ENCODE measurements around the gene SEMA3B.
"Not testable (repeated sequence)": the region's sequence is repeated elsewhere in the genome, so short reads cannot be mapped to it uniquely, and the experiment has no call there.

The SEMA3B gene

GRCh38 chr3:50260027-50260941, 8.7 kb upstream of the SEMA3B start:
- peak; percentile 86 for DNase-seq

GRCh38 chr3:50260942-50261441, 8.0 kb upstream of the SEMA3B start:
- no peak for DNase-seq

- no peak for DNase-seq
These were observed 7.4 kb upstream of the SEMA3B start for GRCh38 chr3:50261505-50261904.

GRCh38 chr3:50262200-50262599, 6.7 kb upstream of the SEMA3B start:
- not testable (repeated sequence) for DNase-seq

GRCh38 chr3:50262778-50263177, 6.2 kb upstream of the SEMA3B start:
- DNase-seq: no peak

GRCh38 chr3:50263478-50264382, 5.2 kb upstream of the SEMA3B start:
- no peak for DNase-seq

- DNase-seq: peak; percentile 98
These were observed 4.5 kb upstream of the SEMA3B start for GRCh38 chr3:50264383-50264963.

GRCh38 chr3:50264964-50265485, 3.9 kb upstream of the SEMA3B start:
- DNase-seq: no peak

GRCh38 chr3:50265571-50265970, 3.4 kb upstream of the SEMA3B start:
- DNase-seq: no peak

GRCh38 chr3:50266017-50266416, 2.9 kb upstream of the SEMA3B start:
- DNase-seq: no peak

- DNase-seq: no peak
These were observed 2.1 kb upstream of the SEMA3B start for GRCh38 chr3:50266836-50267235.

GRCh38 chr3:50267280-50267913, 1.6 kb upstream of the SEMA3B start:
- no peak for DNase-seq

- no peak for DNase-seq
These were observed 671 bp upstream of the SEMA3B start for GRCh38 chr3:50268276-50268675.

- no peak for DNase-seq
These were observed 513 bp downstream of the SEMA3B start for GRCh38 chr3:50269460-50269859.

GRCh38 chr3:50269977-50270413, 1.0 kb downstream of the SEMA3B start:
- DNase-seq: no peak

- DNase-seq: no peak
These were observed 1.7 kb downstream of the SEMA3B start for GRCh38 chr3:50270422-50271224.

GRCh38 chr3:50271314-50271936, 2.5 kb downstream of the SEMA3B start:
- no peak for DNase-seq

- not testable (repeated sequence) for DNase-seq
These were observed 3.6 kb downstream of the SEMA3B start for GRCh38 chr3:50272538-50272910.

- peak; percentile 61 for DNase-seq
These were observed 4.2 kb downstream of the SEMA3B start for GRCh38 chr3:50272911-50273688.

- no peak for DNase-seq
These were observed 4.7 kb downstream of the SEMA3B start for GRCh38 chr3:50273689-50274065.

All from fibroblast of skin of abdomen (primary cell).